Frontal cortex (tissue), 4 donors: ENCODE results near the gene SAP30. TPM values are rescaled to one million over a fixed set of nuclear protein-coding genes. Genes with fewer than 3 reads are reported as not detected.

Source experiments
- DNase-seq, 2 donors: peaks; one replicate each; pipeline ENCODE4 v3.0.0; 2012; ENCODE audit warnings: low spot score in 2 of 2
- FAIRE-seq: peaks from 2 replicates; lab custom pipeline; 2012; peaks lifted over from hg19 to GRCh38; lab: Jason Lieb, UNC
- total RNA-seq: library from RNA; depleted of rRNA; stranded (reverse); fragments of >200 nt; gene quantifications from one replicate; pipeline ENCODE4 v1.2.3, GENCODE V29; 2014
- donor health status: control.
- donor health status: control.
- donor health status: control.

SAP30 gene
- total RNA-seq, 1 donor from 2014 or later = 20.4 TPM

DNA sequence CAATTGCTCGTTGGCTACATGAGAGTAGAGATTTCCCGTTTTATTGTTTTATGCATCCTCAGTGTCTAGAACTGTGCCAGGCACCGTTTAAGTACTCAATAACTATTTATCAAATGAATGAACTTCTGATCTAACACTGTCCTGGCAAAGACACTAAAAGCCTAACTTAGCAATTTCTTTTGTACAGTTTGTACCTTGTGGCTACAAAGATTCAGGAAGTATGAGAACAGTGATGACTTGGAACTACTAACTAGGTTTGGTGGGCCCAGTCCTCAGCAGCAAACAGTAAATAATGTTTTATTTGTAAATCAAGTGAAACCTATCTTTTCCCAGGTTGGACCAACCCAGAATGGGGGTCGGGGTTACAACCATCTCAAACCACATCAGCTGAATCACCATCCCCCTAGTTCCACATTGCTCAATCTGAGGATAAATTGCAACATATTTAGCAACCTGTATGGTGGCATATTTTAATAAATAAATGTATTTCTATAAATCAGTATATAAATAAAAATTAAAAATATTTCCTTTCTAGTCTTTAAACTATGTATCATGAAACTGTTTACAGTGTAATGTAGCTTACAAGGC, 40.4 kb downstream of the SAP30 start:
- DNase-seq (no peak), FAIRE-seq (no peak)

DNA sequence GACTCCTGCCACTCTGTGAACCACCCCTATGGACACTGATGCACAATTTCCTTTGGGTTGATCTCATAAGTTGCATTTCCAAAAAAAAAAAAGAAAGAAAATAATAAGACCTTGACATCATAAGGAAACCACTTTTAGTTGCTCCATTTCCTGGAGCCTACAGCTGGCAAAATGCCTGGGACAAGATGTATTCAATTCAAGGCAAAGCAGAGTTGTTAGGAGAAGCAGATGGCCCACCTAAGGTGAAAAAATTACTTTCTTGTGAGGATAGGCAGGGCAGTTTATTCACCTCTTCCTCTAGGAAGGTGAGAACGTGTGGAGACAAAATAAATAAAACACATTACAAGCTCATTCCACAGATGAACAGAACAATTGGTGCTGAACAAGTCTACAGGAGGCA, 42.3 kb downstream of the SAP30 start:
- FAIRE-seq (no peak), DNase-seq (no peak)

DNA sequence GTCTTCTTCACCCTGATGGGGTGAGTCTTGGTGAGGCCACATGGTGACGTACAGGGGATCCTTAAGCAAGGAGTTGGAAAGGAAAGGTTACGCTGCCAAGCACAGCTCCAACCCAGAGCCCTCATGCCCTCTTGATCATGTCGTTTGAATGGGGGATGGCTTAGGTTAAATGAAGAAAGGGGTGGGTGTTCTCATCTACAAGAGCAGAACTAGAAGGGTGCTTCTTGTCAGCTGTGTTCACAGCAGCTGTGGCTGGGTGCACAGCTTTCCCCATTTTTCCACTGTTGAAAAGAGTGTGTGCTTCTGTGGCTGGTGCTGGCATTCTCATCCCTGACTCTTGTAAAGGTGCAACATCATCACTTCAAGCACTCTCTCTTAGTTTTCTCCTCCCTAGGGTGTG, 43.7 kb downstream of the SAP30 start:
- no peak for FAIRE-seq
- no peak for DNase-seq

DNA sequence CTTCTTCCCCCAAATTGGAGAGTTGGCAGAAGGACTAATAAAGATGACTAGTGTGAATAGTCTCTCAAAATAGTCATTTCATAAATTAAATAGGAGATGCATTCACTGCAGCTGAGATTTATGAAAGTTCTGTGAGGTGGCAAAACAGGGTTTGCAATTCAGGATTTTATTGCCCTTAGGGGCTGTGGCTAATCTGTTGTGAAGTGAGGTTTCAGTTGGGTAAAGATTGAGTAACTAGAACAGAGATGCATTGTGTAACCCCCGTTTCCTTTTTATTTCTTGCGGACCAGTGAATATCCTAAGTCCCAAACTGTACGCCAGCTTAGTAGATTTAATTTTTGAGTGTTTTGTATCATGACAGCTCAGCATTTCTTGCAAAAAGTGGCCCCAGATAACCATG, 44.3 kb downstream of the SAP30 start:
- DNase-seq (no peak), FAIRE-seq (no peak)

DNA sequence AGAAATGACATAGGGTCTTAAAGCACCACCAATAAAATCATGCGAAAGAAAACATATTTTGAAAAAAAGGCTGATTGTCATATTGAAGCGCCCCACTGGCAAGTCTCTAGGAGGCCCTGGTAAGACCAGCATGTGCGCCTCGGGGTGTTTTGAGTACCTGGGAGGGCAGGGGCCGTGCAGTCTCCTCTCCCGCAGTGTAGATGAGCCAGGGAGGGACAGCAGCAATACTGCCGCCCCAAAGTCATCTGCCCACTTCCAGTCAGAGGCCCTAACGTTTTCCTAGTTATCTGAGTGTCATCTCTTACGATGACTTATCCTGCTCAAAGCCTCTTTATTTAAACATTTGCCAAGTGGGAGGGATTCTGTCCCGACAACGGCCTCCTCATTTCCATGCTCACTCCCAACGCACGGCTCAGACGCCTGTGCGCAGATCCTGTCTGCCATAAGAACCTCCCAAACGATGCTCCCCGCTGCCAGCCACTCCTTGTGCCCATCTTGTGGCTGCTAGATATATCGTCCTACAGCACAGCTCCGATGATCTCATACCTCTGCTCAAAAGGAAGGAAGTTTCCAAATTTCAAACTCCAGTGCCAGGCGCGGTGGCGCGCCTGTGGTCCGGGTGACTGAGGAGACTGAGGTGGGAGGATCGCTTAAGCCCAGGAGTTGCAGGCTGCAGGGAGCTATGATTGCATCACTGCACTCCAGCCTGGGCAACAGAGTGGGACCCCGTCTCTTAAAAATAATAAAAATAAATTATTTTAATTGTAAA, 45.3 kb downstream of the SAP30 start:
- FAIRE-seq (no peak), DNase-seq (no peak)

DNA sequence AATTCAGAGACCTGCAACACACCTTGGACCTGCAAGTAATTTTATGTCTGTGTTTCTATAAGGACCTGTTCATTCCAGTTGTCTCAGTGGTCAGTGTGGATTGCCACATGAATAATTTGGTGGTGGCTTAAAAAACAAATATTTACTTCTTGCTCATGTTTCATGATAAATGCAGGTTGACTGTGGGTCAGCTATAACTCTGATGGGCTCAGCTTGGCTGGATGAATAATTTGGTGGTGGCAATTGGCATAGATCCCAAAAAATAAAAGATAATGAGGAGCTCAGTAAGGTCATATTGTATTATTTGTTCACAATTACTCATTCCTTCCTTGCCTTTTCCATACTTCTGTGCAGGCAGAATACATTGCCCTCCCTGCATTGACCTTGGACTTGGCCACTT, 47.1 kb downstream of the SAP30 start:
- DNase-seq (no peak), FAIRE-seq (no peak)

DNA sequence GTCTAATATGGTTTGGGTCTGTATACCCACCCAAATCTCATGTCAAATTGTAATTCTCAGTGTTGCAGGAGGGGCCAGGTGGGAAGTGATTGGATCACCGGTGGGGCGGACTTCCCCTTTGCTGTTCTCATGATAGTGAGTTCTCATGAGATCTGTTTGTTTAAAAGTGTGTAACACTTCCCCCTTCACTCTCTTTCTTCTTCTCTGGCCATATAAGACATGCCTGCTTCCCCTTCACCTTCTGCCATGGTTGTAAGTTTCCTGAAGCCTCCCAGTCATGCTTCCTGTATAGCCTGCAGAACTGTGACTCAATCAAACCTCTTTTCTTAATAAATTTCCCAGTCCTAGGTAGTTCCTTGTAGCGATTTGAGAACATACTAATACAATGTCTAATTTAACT, 47.9 kb downstream of the SAP30 start:
- FAIRE-seq (no peak), DNase-seq (no peak)

DNA sequence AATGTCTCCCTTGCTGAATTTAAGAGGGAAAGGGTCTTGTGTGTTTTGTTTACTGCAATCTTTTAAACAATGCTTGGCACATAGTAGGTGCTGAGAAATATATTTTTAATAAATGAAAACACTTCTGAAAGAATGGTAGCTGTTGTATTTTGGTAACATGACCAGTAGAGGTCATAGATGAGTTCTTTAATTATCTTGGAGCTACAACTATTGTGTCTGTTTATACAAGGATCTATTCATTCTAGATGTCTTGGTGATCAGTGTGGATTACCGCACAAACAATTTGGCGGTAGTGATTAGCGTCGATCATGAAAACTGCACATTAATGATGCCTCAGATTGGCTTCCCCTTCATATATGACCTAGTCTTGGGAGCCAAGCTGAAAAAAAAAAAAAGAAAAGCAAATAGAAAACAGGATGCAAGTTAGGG, 49.6 kb downstream of the SAP30 start:
- DNase-seq (peak in 1 of 2 donors; percentile 22), FAIRE-seq (peak; percentile 79)

DNA sequence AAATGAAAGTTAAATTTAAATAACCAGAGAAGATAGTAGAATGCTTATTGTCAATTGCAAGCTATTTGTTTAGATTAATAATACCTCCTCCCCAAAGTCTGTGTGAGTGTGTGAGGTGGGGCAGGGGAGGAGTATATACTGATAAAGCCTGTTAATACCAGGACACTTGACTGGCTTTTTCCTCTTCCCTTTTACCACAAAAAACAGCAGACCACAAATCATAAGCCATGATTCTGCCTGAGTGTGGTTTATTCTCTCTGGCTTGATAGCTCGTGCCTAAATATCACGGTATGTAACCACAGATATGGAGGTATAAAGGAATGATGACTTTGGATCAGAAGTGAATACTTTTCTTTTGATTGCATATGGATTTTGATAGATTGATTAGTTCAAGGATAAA, 50.0 kb downstream of the SAP30 start:
- DNase-seq = no peak

DNA sequence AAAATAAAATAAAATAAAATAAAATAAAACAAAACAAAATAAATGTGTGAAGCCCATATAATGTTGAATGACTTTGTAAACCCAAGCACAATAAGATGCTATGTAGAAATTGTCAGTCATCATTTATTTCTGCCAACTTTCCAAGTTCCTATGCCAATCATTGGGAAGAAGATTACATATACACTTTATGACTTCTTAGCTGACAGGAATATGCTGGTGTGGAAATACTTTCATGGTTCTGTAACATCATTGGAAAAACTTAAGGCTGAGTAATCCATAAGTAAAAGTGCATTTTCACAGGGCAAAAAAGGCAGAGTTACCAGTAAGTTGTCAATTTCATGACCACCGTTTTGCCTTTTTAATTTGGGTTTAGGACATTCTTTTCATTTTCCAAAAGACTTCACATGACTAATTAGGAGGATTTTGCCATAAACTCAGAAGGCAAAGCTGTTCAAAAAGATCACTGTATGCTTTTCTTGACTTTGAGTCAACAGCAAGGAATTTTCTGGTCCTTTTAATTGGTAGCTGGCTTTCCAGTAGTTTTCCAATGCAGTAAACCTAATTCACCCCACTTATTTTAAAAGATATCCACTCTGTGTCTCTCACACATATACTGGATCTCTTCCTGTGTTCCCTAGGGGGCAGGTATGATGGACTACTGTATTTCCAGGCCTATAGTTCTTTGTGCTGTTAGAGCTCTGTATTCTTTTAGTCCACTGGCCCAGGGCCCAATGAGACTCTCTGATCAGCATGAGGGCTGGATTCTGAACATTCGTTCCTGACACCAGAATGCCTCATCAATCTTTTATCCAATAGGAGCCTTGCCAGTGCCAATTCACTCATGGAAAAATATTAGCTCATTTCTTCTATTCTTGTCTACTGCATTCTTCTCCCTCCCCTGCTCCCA, 54.4 kb downstream of the SAP30 start:
- no peak for FAIRE-seq
- DNase-seq = no peak

More for the DNA sequence above, 50.0 kb downstream of the SAP30 start:
- no peak for FAIRE-seq

DNA sequence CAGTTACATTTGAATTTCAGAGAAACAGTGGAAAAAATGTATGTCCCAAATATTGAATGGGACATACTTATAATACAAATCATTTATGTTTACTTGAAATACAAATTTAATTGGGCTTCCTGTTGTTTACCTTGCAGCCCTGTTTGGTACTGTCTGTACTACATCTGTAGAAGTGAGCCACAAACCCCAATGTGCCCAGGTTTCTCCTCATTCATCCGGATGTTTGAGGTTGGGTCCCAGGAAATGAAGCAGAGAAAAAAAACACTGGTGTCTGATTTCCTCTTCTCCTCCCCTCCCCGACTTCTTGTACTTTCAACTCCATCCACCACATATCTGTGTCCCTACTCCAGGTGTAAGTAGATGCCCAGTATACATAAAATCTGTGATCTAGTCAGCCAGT, 55.3 kb downstream of the SAP30 start:
- FAIRE-seq (no peak), DNase-seq (no peak)

Other genes starting within 250 kb of the SAP30 start
- 13.5 TPM for gene GALNT7, start 202.1 kb upstream of the SAP30 start, total RNA-seq
- gene HMGB2, start 36.6 kb upstream of the SAP30 start, total RNA-seq = 22.0 TPM
- gene SCRG1, start 28.2 kb downstream of the SAP30 start, total RNA-seq = 2.4 TPM
- gene HAND2, start 159.3 kb downstream of the SAP30 start, total RNA-seq = not detected